Measurements from ENCODE around the gene C3orf80. TPM values are rescaled to one million over a fixed set of nuclear protein-coding genes. Genes with fewer than 3 reads are reported as not detected.

The C3orf80 gene
- total RNA-seq, 1 donor from 2014 or later, result not detected

DNA sequence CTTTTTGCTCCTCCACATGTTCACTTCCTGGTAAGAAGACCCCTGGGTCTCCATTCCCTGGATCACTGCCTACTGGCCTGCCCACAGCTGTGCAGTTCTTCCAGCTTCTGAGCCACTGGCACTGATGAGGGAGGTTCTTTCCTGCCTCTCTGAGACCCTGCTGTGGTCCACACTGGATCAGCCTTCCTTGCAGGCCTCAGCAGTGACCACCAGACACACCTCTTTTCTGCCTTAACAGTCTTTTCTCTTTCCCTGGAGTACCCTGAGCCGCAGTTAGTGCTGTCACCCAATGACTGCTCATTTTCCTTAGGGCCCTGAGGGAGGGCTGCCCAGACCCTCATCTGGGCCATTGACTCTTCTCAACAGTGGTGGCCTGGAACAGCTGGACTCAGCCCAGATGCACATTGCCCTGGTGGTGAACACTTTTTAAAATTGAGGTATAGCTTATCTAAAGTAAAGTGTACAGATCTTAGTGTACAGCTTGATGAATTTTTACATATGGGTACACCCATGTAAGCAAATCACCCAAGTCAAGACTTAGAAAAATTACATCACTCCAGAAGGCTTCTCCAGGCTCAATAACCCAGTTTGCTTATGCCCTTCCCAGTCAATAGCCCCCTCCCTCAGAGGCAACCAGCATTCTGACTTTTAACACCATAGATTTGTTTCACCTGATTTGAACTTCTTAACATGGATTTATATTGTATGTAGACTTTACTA lies 32.8 kb upstream of the C3orf80 start:
- H3K27ac ChIP-seq, result no peak overlapping the region
- no peaks in the 10 kb centered on the region for H3K27me3 ChIP-seq
- no peaks in the 10 kb centered on the region for H3K4me1 ChIP-seq
- Mint-ChIP-seq H3K27ac (no peak overlapping the region), H3K4me3 (no peak overlapping the region), H3K4me1 (no peaks in the 10 kb centered on the region), H3K9me3 (peaks cover 3% of the 10 kb centered on the region), H3K27me3 (ENCODE audit: insufficient read depth, low read depth) (peaks cover 3% of the 10 kb centered on the region), H3K36me3 (no peaks in the 10 kb centered on the region)
- H3F3A ChIP-seq (ENCODE audit: low read depth), result no peaks in the 10 kb centered on the region
- no peak for DNase-seq (ENCODE audit: low spot score)
- no peak overlapping the region for H3K4me3 ChIP-seq
- no peak overlapping the region for H3K4me2 ChIP-seq
- H3K9me3 ChIP-seq (ENCODE audit: low read depth), result no peaks in the 10 kb centered on the region
- no peaks in the 10 kb centered on the region for H3K79me2 ChIP-seq (ENCODE audit: low read depth)
- no peak overlapping the region for H3K9ac ChIP-seq
- TF ChIP-seq EZH2 (IDR thresholded peaks at IDR 0.05) (no peak), EZH2phosphoT487 (IDR thresholded peaks at IDR 0.05) (no peak)
- TF ChIP-seq, protein P1, sequence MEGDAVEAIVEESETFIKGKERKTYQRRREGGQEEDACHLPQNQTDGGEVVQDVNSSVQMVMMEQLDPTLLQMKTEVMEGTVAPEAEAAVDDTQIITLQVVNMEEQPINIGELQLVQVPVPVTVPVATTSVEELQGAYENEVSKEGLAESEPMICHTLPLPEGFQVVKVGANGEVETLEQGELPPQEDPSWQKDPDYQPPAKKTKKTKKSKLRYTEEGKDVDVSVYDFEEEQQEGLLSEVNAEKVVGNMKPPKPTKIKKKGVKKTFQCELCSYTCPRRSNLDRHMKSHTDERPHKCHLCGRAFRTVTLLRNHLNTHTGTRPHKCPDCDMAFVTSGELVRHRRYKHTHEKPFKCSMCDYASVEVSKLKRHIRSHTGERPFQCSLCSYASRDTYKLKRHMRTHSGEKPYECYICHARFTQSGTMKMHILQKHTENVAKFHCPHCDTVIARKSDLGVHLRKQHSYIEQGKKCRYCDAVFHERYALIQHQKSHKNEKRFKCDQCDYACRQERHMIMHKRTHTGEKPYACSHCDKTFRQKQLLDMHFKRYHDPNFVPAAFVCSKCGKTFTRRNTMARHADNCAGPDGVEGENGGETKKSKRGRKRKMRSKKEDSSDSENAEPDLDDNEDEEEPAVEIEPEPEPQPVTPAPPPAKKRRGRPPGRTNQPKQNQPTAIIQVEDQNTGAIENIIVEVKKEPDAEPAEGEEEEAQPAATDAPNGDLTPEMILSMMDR (IDR thresholded peaks at IDR 0.05), result no peak
- no peaks in the 10 kb centered on the region for H4K20me1 ChIP-seq (ENCODE audit: low read depth)
- no peak overlapping the region for H2AFZ ChIP-seq (replicated peaks)
- H3K36me3 ChIP-seq, result no peaks in the 10 kb centered on the region

DNA sequence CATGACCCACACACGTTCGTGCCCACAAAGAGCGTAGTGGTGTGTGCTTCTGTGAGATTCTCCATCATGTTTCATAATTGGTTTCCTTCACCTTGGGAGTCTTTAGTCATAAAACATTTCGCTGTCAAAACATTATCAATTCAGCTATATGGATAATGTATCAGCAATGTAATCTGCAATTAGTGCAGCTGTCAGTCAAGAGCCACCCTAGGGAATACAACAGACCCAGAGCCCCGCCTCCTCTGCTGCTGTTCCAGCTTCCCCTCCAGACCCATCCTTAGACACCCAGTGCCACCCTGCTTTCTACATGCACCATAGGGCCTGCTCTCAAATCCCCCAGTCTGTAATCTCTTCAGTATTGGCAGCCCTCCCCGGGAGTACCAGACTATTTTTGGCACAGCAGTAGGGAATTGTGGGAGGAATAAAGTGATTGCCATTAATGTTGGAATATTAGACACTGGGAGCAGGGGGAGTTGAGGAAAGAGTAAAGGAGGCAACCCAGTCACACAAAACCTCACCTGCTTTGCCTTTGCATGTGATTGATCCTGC lies 31.5 kb upstream of the C3orf80 start:
- no peak overlapping the region for H2AFZ ChIP-seq (replicated peaks)
- no peak for DNase-seq (ENCODE audit: low spot score)
- no peaks in the 10 kb centered on the region for H3K4me1 Mint-ChIP-seq
- no peaks in the 10 kb centered on the region for H3F3A ChIP-seq (ENCODE audit: low read depth)
- no peaks in the 10 kb centered on the region for H3K79me2 ChIP-seq (ENCODE audit: low read depth)
- H3K27me3 ChIP-seq, result no peaks in the 10 kb centered on the region
- H3K36me3 ChIP-seq, result no peaks in the 10 kb centered on the region
- H3K4me1 ChIP-seq, result no peaks in the 10 kb centered on the region
- no peak overlapping the region for H3K4me3 Mint-ChIP-seq
- H3K4me3 ChIP-seq, result no peak overlapping the region
- TF ChIP-seq EZH2phosphoT487 (IDR thresholded peaks at IDR 0.05), result no peak
- TF ChIP-seq, protein P1 (IDR thresholded peaks at IDR 0.05), result no peak
- no peak for TF ChIP-seq EZH2 (IDR thresholded peaks at IDR 0.05)
- no peaks in the 10 kb centered on the region for H3K36me3 Mint-ChIP-seq
- peaks cover 3% of the 10 kb centered on the region for H3K9me3 Mint-ChIP-seq
- no peaks in the 10 kb centered on the region for H3K9me3 ChIP-seq (ENCODE audit: low read depth)
- no peak overlapping the region for H3K27ac Mint-ChIP-seq
- H3K27me3 Mint-ChIP-seq (ENCODE audit: insufficient read depth, low read depth), result peaks cover 3% of the 10 kb centered on the region
- H3K9ac ChIP-seq, result no peak overlapping the region
- no peaks in the 10 kb centered on the region for H4K20me1 ChIP-seq (ENCODE audit: low read depth)
- no peak overlapping the region for H3K4me2 ChIP-seq
- H3K27ac ChIP-seq, result no peak overlapping the region

DNA sequence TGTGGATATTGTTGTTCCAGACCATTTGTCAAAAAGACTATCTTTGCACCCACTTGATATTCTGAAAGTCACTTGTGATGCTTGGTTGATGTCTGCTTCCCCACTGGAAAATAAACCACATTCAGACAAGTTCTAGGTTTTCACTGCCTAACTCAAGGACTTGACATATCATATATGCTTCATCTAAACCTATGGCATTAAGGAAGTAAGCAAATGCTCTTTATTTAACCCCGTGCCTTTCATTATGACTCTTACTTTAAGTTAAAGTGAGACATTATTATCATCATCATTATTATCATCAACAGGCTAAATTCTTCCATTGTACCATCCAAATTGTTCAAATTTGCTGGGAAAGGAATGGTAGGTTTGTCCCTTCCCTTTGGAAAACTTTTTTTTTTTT lies 30.8 kb upstream of the C3orf80 start:
- Mint-ChIP-seq H3K27ac (no peak overlapping the region), H3K27me3 (ENCODE audit: insufficient read depth, low read depth) (no peaks in the 10 kb centered on the region), H3K9me3 (peaks cover 3% of the 10 kb centered on the region), H3K36me3 (no peaks in the 10 kb centered on the region), H3K4me1 (no peaks in the 10 kb centered on the region), H3K4me3 (no peak overlapping the region)
- Histone ChIP-seq H3K4me2 (no peak overlapping the region), H3K4me1 (no peaks in the 10 kb centered on the region), H3K27ac (no peak overlapping the region), H4K20me1 (ENCODE audit: low read depth) (no peaks in the 10 kb centered on the region), H3K36me3 (no peaks in the 10 kb centered on the region), H3K9ac (no peak overlapping the region), H3K4me3 (no peak overlapping the region), H3K9me3 (ENCODE audit: low read depth) (no peaks in the 10 kb centered on the region), H2AFZ (replicated peaks) (no peak overlapping the region), H3K79me2 (ENCODE audit: low read depth) (no peaks in the 10 kb centered on the region), H3K27me3 (no peaks in the 10 kb centered on the region), H3F3A (ENCODE audit: low read depth) (no peaks in the 10 kb centered on the region)
- DNase-seq (ENCODE audit: low spot score), result no peak
- TF ChIP-seq EZH2 (IDR thresholded peaks at IDR 0.05) (no peak), EZH2phosphoT487 (IDR thresholded peaks at IDR 0.05) (no peak)
- TF ChIP-seq, protein P1 (IDR thresholded peaks at IDR 0.05), result no peak

Data from neural progenitor cell (in vitro differentiated cells).